DOHH2 (cell line): ENCODE data around the gene FGFR3.

Experiments used
- H3F3A ChIP-seq: fragments of 200-600 bp; sonication (generic), shearing (Covaris generic); 2 replicates; pipeline ENCODE4 v1.6.0; 2016; ENCODE audit warnings: antibody characterized with exemption, mild to moderate bottlenecking; ENCODE audit not compliant: control insufficient read depth, insufficient read depth
- H3K27ac ChIP-seq: fragments of 200-600 bp; sonication (generic); 2 replicates; pipeline ENCODE4 v1.5.1; 2014; ENCODE audit warnings: low read depth, mild to moderate bottlenecking, low read length, moderate library complexity
- H3K27me3 ChIP-seq: fragments of 200-600 bp; sonication (generic); 2 replicates; pipeline ENCODE4 v1.6.1; 2014; ENCODE audit warnings: mild to moderate bottlenecking, low read length, mixed read lengths; ENCODE audit not compliant: control insufficient read depth
- H3K36me3 ChIP-seq: fragments of 200-600 bp; sonication (generic); 2 replicates; pipeline ENCODE4 v1.6.1; 2014; ENCODE audit warnings: mild to moderate bottlenecking, low read length, moderate library complexity, mixed read lengths; ENCODE audit not compliant: control insufficient read depth
- H3K4me1 ChIP-seq: fragments of 200-600 bp; sonication (generic); 2 replicates; pipeline ENCODE4 v1.6.1; 2014; ENCODE audit warnings: mild to moderate bottlenecking, low read length, mixed read lengths; ENCODE audit not compliant: control insufficient read depth
- H3K4me2 ChIP-seq: fragments of 200-600 bp; sonication (generic); 2 replicates; pipeline ENCODE4 v1.6.0; 2014; ENCODE audit warnings: mild to moderate bottlenecking, low read length, moderate library complexity
- H3K4me3 ChIP-seq: fragments of 200-600 bp; sonication (generic); 2 replicates; pipeline ENCODE4 v1.5.1; 2014; ENCODE audit warnings: mild to moderate bottlenecking, low read length, mixed read lengths
- H3K79me2 ChIP-seq: fragments of 200-600 bp; sonication (generic); 2 replicates; pipeline ENCODE4 v1.6.1; 2014; ENCODE audit warnings: mild to moderate bottlenecking, low read length, mixed read lengths; ENCODE audit not compliant: control insufficient read depth
- H3K9me2 ChIP-seq: fragments of 200-600 bp; sonication (generic); replicated peaks from 2 replicates; pipeline ENCODE4 v1.6.1; 2014; ENCODE audit warnings: mild to moderate bottlenecking, low read length, mixed read lengths; ENCODE audit not compliant: control insufficient read depth
- H3K9me3 ChIP-seq: fragments of 200-600 bp; sonication (generic); 2 replicates; pipeline ENCODE4 v1.6.1; 2014; ENCODE audit warnings: antibody characterized with exemption, low read length, mixed read lengths; ENCODE audit not compliant: control insufficient read depth, insufficient read depth
- H4K20me1 ChIP-seq: fragments of 200-600 bp; sonication (generic); 2 replicates; pipeline ENCODE4 v1.6.0; 2014; ENCODE audit warnings: low read depth, mild to moderate bottlenecking, antibody characterized with exemption, low read length, moderate library complexity; ENCODE audit not compliant: control insufficient read depth, insufficient read depth
- CTCF ChIP-seq: fragments of 200-600 bp; sonication (generic); IDR thresholded peaks from one replicate; pipeline ENCODE4 v1.5.1; 2014; ENCODE audit warnings: antibody characterized with exemption, mild to moderate bottlenecking, low read depth, low read length; ENCODE audit not compliant: poor library complexity, severe bottlenecking
- EZH2phosphoT487 ChIP-seq: fragments of 200-600 bp; sonication (generic); IDR thresholded peaks from 2 replicates; pipeline ENCODE4 v1.6.1; 2017; ENCODE audit warnings: borderline replicate concordance, mild to moderate bottlenecking, antibody characterized with exemption, low read length, moderate library complexity, mixed read lengths

The FGFR3 gene

GRCh38 chr4:1780435-1780834 is 12.7 kb upstream of the FGFR3 start:
- H4K20me1 ChIP-seq: no peaks in the 10 kb centered on the region
- H3K4me2 ChIP-seq: no peak overlapping the region
- no peak overlapping the region for H3K4me3 ChIP-seq
- no peak for TF ChIP-seq EZH2phosphoT487
- no peak for TF ChIP-seq CTCF
- H3K4me1 ChIP-seq: no peaks in the 10 kb centered on the region; the same call in 1 of the 2 replicates
- no peaks in the 10 kb centered on the region for H3K9me3 ChIP-seq
- no peak overlapping the region for H3K27ac ChIP-seq
- no peaks in the 10 kb centered on the region for H3K79me2 ChIP-seq
- H3K36me3 ChIP-seq: no peaks in the 10 kb centered on the region
- H3K9me2 ChIP-seq: no peaks in the 10 kb centered on the region
- H3K27me3 ChIP-seq: 0 out of 2 replicates have a peak, but pooled peaks cover 2% of the 10 kb centered on the region
- H3F3A ChIP-seq: no peaks in the 10 kb centered on the region

GRCh38 chr4:1783015-1783414 is 10.1 kb upstream of the FGFR3 start:
- Histone ChIP-seq H4K20me1 (no peaks in the 10 kb centered on the region), H3K4me1 (no peaks in the 10 kb centered on the region; the same call in 1 of the 2 replicates), H3K9me2 (no peaks in the 10 kb centered on the region), H3F3A (no peaks in the 10 kb centered on the region), H3K4me3 (no peak overlapping the region), H3K27me3 (no peaks in the 10 kb centered on the region), H3K36me3 (no peaks in the 10 kb centered on the region), H3K27ac (no peak overlapping the region), H3K9me3 (no peaks in the 10 kb centered on the region), H3K79me2 (no peaks in the 10 kb centered on the region), H3K4me2 (no peak overlapping the region)
- no peak for TF ChIP-seq CTCF
- TF ChIP-seq EZH2phosphoT487: no peak

DNA sequence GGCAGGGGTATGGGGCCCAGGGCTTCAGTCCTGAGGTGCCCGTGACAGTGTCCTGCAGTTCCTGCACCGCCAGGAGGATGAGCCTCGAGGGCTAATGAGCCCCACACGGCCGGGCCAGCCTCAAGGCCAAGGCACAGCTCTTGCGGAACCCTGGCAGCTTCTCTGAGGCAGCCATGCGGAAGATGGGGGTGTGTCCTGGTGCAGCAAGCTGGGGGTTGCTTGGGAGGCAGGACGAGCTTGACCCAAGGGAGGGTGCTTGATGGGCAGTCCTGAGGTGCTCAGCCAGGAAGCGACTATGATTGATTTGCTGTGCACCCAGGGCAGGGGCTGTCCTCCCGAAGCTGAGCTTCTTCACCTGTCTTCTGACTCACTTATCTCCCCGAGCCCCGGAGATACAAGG is 9.1 kb upstream of the FGFR3 start:
- Histone ChIP-seq H3K79me2 (no peaks in the 10 kb centered on the region), H3K4me3 (no peak overlapping the region), H4K20me1 (no peaks in the 10 kb centered on the region), H3K36me3 (no peaks in the 10 kb centered on the region), H3F3A (no peaks in the 10 kb centered on the region), H3K9me2 (no peaks in the 10 kb centered on the region), H3K4me2 (no peak overlapping the region), H3K9me3 (no peaks in the 10 kb centered on the region), H3K27ac (no peak overlapping the region), H3K27me3 (no peaks in the 10 kb centered on the region), H3K4me1 (no peaks in the 10 kb centered on the region; the same call in 1 of the 2 replicates)
- TF ChIP-seq CTCF: no peak
- no peak for TF ChIP-seq EZH2phosphoT487
